Astrocyte of the spinal cord (primary cell): ENCODE measurements around the gene PNISR.

Experiments used
- DNase-seq: peaks from one replicate; pipeline ENCODE4 v3.0.0; 2011; ENCODE audit warnings: low read depth, low spot score
- H3K4me3 ChIP-seq: 2 replicates; pipeline ENCODE4 v1.5.1; 2011; ENCODE audit warnings: low read depth, mild to moderate bottlenecking, low read length, moderate library complexity
- CTCF ChIP-seq: IDR thresholded peaks from 2 replicates; pipeline ENCODE4 v1.5.1; 2012; ENCODE audit warnings: low read depth, mild to moderate bottlenecking, low read length, inconsistent platforms
- in situ Hi-C: cut with HindIII; loops from 2 replicates; pipeline ENCODE4 v1.10.0; 2017; ENCODE audit warnings: low sequenced_read_pairs

PNISR gene

GRCh38 chr6:99424022-99424421, 1.1 kb downstream of the PNISR start:
- no peak for TF ChIP-seq CTCF
- no peak for DNase-seq
- in situ Hi-C loops = no loop called here
- peak overlapping the region; percentile 99 for H3K4me3 ChIP-seq

- DNase-seq = no peak
- in situ Hi-C loops = no loop called here
- H3K4me3 ChIP-seq = no peak overlapping the region
- no peak for TF ChIP-seq CTCF
These were observed 2.2 kb downstream of the PNISR start for GRCh38 chr6:99422912-99423311.

- no peak for TF ChIP-seq CTCF
- in situ Hi-C loops = no loop called here
- DNase-seq = no peak
- H3K4me3 ChIP-seq = no peak overlapping the region
These were observed 8.0 kb downstream of the PNISR start for GRCh38 chr6:99416892-99417767.

- in situ Hi-C loops = no loop called here
- no peak for DNase-seq
- no peak overlapping the region for H3K4me3 ChIP-seq
- no peak for TF ChIP-seq CTCF
These were observed 8.9 kb downstream of the PNISR start for GRCh38 chr6:99416226-99416625.

- in situ Hi-C loops = no loop called here
- no peak for TF ChIP-seq CTCF
- no peak overlapping the region for H3K4me3 ChIP-seq
- DNase-seq = no peak
These were observed 9.7 kb downstream of the PNISR start for GRCh38 chr6:99415446-99415845.

GRCh38 chr6:99412065-99412464, 13.0 kb downstream of the PNISR start:
- no peak for TF ChIP-seq CTCF
- in situ Hi-C loops = no loop called here
- no peak for DNase-seq
- H3K4me3 ChIP-seq = no peak overlapping the region
